ENCODE results near the gene IDE. TPM values are rescaled to one million over a fixed set of nuclear protein-coding genes. Genes with fewer than 3 reads are reported as not detected.

The IDE gene
- total and polyA plus RNA-seq, 2 of the 13 experiments (the other 11 are each of a cell fraction or from before 2014, with no cell fraction given), result 16.1 to 52.1 TPM

- no peak for FAIRE-seq
- in situ Hi-C loops (cut with HindIII; ENCODE audit: extremely low pct_ligation_motif_present, low pct_unique_long_range_greater_than_20kb), result no loop called here
- Histone ChIP-seq H3K9ac (ENCODE audit: insufficient read depth, low read depth, low read length) (peak overlapping the region; percentile 82), H3K4me3 (replicated peaks in 1 of 3; ENCODE audit: insufficient read depth in 1 of 3, low read depth in 2 of 3, low read length in 3 of 3) (peak overlapping the region; percentile 81 to 91 (median 88)), H3K36me3 (replicated peaks in 1 of 2; ENCODE audit: control insufficient read depth in 1 of 2, insufficient read depth in 2 of 2, low read length in 2 of 2) (no peaks in the 10 kb centered on the region), H3K79me2 (ENCODE audit: insufficient read depth, low read length) (peaks cover 34% of the 10 kb centered on the region), H3K9me3 (ENCODE audit: low read length) (no peaks in the 10 kb centered on the region), H2AFZ (ENCODE audit: low read length) (peak overlapping the region; percentile 58), H3K4me1 (ENCODE audit: insufficient read depth, low read length) (peaks cover 23% of the 10 kb centered on the region), H3K27me3 (ENCODE audit: control insufficient read depth in 1 of 2, insufficient read depth in 2 of 2, low read length in 2 of 2) (no peaks in the 10 kb centered on the region; a peak in 1 of 5 replicates), H4K20me1 (ENCODE audit: insufficient read depth, low read length) (no peaks in the 10 kb centered on the region), H3K27ac (ENCODE audit: extremely low read length, insufficient read depth, low read length) (peak overlapping the region; percentile 88), H3K4me2 (ENCODE audit: low read depth, low read length) (peak overlapping the region; percentile 78)
- BruUV-seq (replicated peaks), result no TSS peak
- POLR2A ChIA-PET, result interaction anchor here (1.4 to 2.8 kb wide), 6 partner anchors 10 to 668 kb away, joined by 3 to 71 read pairs (median 9); partner anchors contain the start of genes BTAF1, HHEX and IDE
- intact Hi-C loops (cut with micrococcal nuclease; ENCODE audit: unreplicated experiment), result loop anchor here (2.0 to 10.0 kb wide), 5 partner anchors 17 to 291 kb away; partner anchors contain the start of genes EXOC6, HHEX and IDE
- peak; percentile 74 for DNase-seq (ENCODE audit: low spot score)
- WGBS (ENCODE audit: low lambda C conversion rate), result 2% methylated on average over 10 of the region's 38 CpGs
- CTCF ChIA-PET (ENCODE audit: low intra/inter-chr PET ratio, low total read pairs), result no interaction called here
- ATAC-seq, result peak; percentile 82
- TF ChIP-seq ZNF350 (CRISPR knock-in tag; IDR thresholded peaks at IDR 0.05; ENCODE audit: borderline replicate concordance, low read depth), result peak; percentile 34; the same call in 1 of the 2 replicates
- TF ChIP-seq E2F1 (CRISPR knock-in tag; IDR thresholded peaks at IDR 0.05), result peak; percentile 80
- TF ChIP-seq ZFP1 (CRISPR knock-in tag; IDR thresholded peaks at IDR 0.05), result no peak; the same call in 1 of the 2 replicates
- no peak for TF ChIP-seq SMYD3 (CRISPR knock-in tag; IDR thresholded peaks at IDR 0.05)
- peak; percentile 35 for TF ChIP-seq PAXIP1 (CRISPR knock-in tag; conservative IDR thresholded peaks at IDR 0.05)
- TF ChIP-seq RNF219 (CRISPR knock-in tag; IDR thresholded peaks at IDR 0.05), result no peak
- TF ChIP-seq PLRG1 (conservative IDR thresholded peaks at IDR 0.05), result no peak
- no peak for TF ChIP-seq ZNF713 (CRISPR knock-in tag; IDR thresholded peaks at IDR 0.05)
- no peak for TF ChIP-seq SIX1 (CRISPR knock-in tag; IDR thresholded peaks at IDR 0.05; ENCODE audit: borderline replicate concordance)
- no peak for TF ChIP-seq NR2F1 (CRISPR knock-in tag; IDR thresholded peaks at IDR 0.05)
- TF ChIP-seq HES4 (CRISPR knock-in tag; IDR thresholded peaks at IDR 0.05; ENCODE audit: borderline replicate concordance), result no peak
- no peak for TF ChIP-seq PAF1 (CRISPR knock-in tag; IDR thresholded peaks at IDR 0.05)
- TF ChIP-seq, protein P1, sequence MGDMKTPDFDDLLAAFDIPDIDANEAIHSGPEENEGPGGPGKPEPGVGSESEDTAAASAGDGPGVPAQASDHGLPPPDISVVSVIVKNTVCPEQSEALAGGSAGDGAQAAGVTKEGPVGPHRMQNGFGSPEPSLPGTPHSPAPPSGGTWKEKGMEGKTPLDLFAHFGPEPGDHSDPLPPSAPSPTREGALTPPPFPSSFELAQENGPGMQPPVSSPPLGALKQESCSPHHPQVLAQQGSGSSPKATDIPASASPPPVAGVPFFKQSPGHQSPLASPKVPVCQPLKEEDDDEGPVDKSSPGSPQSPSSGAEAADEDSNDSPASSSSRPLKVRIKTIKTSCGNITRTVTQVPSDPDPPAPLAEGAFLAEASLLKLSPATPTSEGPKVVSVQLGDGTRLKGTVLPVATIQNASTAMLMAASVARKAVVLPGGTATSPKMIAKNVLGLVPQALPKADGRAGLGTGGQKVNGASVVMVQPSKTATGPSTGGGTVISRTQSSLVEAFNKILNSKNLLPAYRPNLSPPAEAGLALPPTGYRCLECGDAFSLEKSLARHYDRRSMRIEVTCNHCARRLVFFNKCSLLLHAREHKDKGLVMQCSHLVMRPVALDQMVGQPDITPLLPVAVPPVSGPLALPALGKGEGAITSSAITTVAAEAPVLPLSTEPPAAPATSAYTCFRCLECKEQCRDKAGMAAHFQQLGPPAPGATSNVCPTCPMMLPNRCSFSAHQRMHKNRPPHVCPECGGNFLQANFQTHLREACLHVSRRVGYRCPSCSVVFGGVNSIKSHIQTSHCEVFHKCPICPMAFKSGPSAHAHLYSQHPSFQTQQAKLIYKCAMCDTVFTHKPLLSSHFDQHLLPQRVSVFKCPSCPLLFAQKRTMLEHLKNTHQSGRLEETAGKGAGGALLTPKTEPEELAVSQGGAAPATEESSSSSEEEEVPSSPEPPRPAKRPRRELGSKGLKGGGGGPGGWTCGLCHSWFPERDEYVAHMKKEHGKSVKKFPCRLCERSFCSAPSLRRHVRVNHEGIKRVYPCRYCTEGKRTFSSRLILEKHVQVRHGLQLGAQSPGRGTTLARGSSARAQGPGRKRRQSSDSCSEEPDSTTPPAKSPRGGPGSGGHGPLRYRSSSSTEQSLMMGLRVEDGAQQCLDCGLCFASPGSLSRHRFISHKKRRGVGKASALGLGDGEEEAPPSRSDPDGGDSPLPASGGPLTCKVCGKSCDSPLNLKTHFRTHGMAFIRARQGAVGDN (CRISPR knock-in tag; IDR thresholded peaks at IDR 0.05), result peak; percentile 94
Measured at GRCh38 chr10:92591550-92592022, 17.7 kb upstream of the IDE start.

Measured in HepG2 (cell line).